Skin epidermis (tissue), 12 donors: ENCODE measurements around the gene PTPRS.
"Not testable (repeated sequence)": the region's sequence is repeated elsewhere in the genome, so short reads cannot be mapped to it uniquely, and the experiment has no call there.

Experiments used
- H3K27ac ChIP-seq, 21 experiments: fragments of 200-600 bp; sonication (generic) in 11 of 21; one replicate each; pipeline ENCODE4 v1.5.0; 2020; ENCODE audit warnings: mild to moderate bottlenecking in 3 of 21, inconsistent platforms in 2 of 21, moderate library complexity in 2 of 21
- H3K4me3 ChIP-seq, 7 experiments: fragments of 200-600 bp; sonication (generic) in 2 of 7; one replicate each; pipeline ENCODE4 v1.5.0; 2020; ENCODE audit warnings: inconsistent platforms in 2 of 7, mild to moderate bottlenecking in 2 of 7, moderate library complexity in 1 of 7

Gene PTPRS

DNA sequence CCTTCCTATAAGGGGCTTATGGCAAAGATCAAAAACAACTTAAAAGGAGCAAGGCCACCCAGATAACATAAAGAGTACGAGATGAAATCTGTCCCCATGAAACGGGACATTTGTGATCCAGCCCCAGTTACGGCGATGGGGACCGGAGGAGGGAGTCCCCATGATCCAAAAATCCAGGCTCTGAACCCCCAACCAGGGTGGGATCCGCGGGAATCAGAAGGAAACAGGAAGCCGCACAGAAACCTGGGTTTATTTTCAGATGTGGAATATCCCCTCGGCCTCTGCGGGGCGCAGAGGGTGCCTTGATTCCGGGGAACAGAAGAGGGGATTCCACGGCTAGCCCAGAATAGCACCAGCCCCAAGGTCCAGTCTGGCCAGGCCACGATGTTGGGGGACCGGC lies 5.0 kb downstream of the PTPRS start:
- Histone ChIP-seq H3K4me3 (no peak overlapping the region), H3K27ac (no peak overlapping the region)

GRCh38 chr19:5334824-5335500 lies 5.7 kb downstream of the PTPRS start:
- no peak overlapping the region for H3K4me3 ChIP-seq
- H3K27ac ChIP-seq, result no peak overlapping the region

DNA sequence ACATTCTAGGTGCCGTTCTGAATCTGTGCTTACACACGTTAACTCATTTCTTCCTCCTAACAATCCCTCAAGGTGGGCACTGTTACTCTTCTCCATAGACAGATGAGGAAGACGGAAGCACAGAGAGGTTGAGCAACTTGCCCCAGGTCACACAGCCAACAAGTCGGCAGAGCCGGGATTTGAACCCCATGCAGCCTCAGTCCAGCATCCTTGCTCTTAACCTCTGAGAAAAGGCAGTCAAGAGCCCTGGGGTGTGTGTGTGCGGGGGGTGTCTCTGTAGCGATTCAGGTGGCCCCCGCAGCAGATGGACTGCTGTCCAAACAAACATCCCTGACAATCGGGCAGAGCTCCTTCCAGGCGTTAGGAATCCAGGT lies 6.3 kb downstream of the PTPRS start:
- Histone ChIP-seq H3K4me3 (no peak overlapping the region), H3K27ac (no peak overlapping the region)

DNA sequence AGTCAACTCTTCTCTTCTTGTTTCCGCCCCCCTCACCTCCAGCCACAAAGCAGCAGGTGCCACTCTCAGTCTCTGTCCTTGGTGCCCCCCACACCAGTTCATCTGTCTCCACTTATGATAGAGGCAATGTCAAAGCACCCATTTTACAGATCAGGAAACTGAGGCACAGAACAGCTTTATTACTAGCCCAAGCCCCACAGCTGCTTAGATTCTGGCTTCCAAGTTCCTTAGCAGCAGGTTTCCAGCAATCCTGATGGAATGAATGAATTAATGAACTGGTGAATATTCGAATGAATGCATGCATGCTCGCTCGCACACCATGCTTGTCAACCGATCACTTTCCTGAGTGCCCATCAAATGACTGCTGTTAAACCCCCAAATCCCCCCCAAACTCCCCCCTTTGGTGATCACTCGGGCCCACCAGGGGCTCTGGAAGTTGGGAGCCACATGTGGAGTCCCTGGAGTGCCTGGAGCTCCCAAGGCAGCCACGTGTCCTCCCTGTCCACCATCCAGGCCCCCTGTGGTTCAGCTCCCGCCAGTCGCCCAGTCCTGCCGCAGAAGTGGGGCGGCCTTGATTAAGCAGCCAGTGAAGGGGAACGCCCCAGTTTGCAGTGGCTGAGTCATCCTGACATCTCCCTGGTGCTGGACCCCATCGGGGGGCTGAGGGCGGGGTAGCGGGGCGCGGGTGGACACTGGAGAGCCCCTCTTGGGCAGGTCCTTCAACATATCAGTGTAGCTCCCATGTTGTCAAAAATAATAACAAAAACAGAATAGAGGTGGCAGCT lies 6.8 kb downstream of the PTPRS start:
- Histone ChIP-seq H3K27ac (no peak overlapping the region), H3K4me3 (no peak overlapping the region)

DNA sequence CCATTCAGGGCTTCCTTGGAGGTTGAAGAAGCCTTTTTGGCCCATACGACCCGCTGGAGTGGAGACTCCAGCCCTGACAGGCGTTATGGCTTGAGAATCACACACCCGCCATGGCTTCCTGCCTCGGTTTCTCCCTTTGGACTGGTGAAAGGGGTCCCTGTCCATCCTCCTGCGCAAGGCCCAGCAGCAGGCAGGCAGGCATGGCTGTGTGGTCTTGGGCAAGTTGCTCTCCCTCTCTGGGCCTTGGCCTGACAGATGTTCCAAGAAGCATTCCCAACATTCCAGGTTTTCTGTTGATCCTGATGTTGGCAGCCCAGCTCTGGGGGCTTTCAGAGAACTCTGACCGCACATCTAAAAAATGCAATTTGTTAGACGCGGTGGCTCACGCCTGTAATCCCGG lies 8.1 kb downstream of the PTPRS start:
- H3K4me3 ChIP-seq, result no peak overlapping the region
- H3K27ac ChIP-seq, result no peak overlapping the region

DNA sequence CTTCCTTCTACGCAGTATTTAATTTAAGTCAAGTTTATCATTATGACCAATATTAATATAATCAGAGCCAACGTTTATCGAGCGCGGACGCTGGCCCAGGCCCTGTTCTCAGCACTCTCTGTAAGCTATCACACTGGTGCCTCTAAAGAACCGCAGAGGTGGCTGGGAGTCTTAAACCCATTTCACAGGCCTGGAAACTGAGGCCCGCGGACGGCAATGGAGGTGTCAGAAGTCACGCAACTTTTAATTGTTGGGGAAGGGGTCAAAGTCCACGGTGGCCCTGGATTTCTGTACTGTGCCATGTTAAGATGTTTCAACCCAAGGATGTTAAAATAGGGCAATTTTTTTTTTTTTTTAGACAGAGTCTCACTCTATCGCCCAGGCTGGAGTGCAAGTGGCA lies 8.8 kb downstream of the PTPRS start:
- no peak overlapping the region for H3K4me3 ChIP-seq

DNA sequence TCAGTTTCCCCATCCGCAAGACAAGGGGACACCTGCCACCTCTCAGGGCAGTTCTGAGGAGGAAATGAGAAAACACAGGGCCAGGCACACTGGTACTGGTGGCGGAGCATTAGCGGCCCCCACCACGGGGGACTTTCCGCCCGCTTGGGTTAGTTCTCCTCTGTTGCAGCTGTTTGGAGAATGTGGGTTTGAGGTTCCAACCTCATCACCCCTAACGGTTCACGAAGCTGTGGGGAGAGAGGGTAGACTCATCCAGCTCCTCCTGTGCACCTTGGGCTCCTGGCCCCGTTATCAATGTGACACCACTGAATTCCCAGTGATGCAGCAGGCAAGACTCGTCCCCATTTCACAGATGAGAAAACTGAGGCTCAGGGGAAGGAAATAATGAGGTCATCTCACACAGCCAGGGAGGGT lies 10.3 kb downstream of the PTPRS start:
- H3K4me3 ChIP-seq, result no peak overlapping the region
- H3K27ac ChIP-seq, result no peak overlapping the region

More for the DNA sequence above, 8.8 kb downstream of the PTPRS start:
- H3K27ac ChIP-seq, result no peak overlapping the region

GRCh38 chr19:5329141-5329540 lies 11.5 kb downstream of the PTPRS start:
- Histone ChIP-seq H3K4me3 (no peak overlapping the region), H3K27ac (no peak overlapping the region)

GRCh38 chr19:5328407-5328806 lies 12.2 kb downstream of the PTPRS start:
- H3K4me3 ChIP-seq, H3K27ac ChIP-seq: not testable (repeated sequence)

DNA sequence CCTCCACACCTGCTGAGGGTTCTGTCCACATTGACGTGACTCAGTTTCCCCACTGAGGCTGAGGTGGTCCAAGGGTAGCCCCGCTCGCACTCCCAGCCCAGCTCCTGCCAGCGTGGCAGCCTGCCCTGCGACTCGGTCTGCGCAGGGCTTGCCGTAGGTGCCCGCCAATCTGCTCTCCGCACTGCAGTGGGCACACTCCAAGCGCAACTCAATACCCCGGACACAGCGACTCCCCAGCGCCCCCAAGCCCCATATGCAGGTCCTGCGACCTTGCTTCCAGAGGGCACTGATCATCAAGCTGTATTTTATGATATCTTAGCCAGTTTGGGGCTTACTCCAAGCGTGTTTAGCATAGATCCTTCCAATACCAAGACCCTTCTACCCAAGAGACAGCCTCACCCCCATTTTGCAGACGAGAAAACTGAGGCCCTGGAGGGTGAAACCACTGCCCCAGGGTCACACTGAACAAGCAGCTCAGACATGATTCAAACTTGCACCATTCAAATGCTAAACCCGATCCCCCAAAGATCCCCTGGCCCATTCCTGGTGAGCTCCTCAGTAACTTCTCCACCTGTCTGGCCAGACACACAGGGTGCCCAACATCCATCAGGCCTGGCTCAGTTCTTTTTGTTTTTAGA lies 13.5 kb downstream of the PTPRS start:
- Histone ChIP-seq H3K27ac (no peak overlapping the region), H3K4me3 (no peak overlapping the region)

DNA sequence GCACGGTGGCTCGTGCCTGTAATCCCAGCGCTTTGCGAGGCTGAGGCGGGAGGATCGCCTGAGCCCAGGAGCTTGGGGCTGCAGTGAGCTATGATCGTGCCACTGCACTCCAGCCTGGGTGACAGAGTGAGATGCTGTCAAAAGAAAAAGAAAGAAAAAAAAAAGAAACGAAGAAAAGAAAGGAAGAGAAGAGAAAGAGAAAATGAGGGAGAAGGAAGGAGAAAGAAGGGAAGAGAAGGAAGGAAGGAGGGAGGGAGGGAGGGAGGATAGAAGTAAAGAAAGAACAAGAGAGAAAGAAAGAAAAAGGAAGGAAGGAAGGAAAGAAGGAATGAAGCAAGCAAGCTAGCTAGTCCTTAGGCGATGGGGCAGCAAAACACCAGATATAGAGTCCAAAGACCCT lies 14.1 kb downstream of the PTPRS start:
- H3K4me3 ChIP-seq, result no peak overlapping the region
- H3K27ac ChIP-seq, result no peak overlapping the region

- no peak overlapping the region for H3K4me3 ChIP-seq
Observed at GRCh38 chr19:5324947-5325346, 15.7 kb downstream of the PTPRS start.

GRCh38 chr19:5323475-5323811 lies 17.2 kb downstream of the PTPRS start:
- no peak overlapping the region for H3K4me3 ChIP-seq
- no peak overlapping the region for H3K27ac ChIP-seq

More at GRCh38 chr19:5324947-5325346, 15.7 kb downstream of the PTPRS start:
- H3K27ac ChIP-seq, result no peak overlapping the region

GRCh38 chr19:5321851-5322681 lies 18.5 kb downstream of the PTPRS start:
- Histone ChIP-seq H3K27ac (no peak overlapping the region), H3K4me3 (no peak overlapping the region)

DNA sequence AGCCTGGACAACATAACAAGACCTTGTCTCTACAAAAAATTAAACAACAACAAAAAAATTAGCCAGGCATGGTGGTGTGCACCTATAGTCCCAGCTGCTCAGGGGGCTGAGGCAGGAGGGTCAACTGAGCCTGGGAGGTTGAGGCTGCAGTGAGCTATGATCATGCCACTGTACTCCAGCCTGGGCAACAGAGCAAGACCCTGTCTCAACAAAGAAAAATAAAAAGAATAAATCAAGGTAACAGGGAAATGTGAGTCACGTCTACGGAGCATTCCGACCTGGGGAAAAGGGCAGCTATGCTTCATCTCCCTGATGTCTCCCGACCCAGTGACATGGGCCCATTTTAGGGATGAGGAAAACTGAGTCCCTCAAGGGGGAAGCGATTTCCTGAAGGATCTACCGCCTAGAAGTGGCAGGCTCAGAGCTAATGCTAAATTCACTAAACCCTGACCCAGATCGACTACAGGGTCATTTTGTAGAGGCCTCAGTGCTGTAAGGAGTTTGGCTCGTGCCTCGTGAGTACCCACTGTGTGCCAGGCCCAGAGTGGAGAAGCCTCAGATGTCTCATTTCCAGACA lies 19.5 kb downstream of the PTPRS start:
- Histone ChIP-seq H3K4me3 (no peak overlapping the region), H3K27ac (no peak overlapping the region)

GRCh38 chr19:5319516-5319915 lies 21.1 kb downstream of the PTPRS start:
- no peak overlapping the region for H3K4me3 ChIP-seq
- H3K27ac ChIP-seq, result no peak overlapping the region

GRCh38 chr19:5318306-5318705 lies 22.3 kb downstream of the PTPRS start:
- Histone ChIP-seq H3K4me3 (no peak overlapping the region), H3K27ac (no peak overlapping the region)

DNA sequence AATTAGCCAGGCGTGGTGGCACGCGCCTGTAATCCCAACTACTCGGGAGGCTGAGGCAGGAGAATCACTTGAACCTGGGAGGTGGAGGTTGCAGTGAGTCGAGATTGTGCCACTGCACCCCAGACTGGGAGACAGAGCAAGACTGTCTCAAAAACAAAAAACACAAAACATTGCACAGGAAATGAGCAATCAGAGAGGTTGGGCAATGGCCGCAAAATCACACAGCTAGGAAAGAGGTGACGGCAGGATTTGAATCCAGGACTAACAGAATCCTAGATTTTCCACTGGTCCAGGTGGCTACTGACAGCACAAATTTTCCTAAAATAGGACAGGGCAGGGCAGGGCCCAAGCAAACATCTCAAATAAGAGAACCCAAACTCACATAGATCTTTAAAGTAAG lies 23.3 kb downstream of the PTPRS start:
- H3K27ac ChIP-seq, result no peak overlapping the region
- H3K4me3 ChIP-seq, result no peak overlapping the region

DNA sequence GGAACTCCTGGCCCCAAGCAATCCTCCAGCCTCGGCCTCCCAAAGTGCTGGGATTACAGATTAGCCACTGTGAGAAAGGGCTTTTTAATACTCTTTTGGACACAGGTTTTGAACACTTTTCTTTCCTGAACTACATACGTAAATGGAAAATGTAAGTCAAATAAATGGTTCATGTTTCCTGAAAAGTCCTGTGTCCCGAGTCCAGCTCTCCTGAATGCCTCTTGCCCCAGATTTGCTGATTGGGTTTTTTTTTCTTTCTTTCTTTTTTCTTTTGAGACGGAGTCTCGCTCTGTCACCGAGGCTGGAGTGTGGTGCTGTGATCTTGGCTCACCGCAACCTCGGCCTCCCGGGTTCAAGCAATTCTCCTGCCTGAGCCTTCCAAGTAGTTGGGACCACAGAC lies 24.5 kb downstream of the PTPRS start:
- no peak overlapping the region for H3K27ac ChIP-seq
- H3K4me3 ChIP-seq, result no peak overlapping the region

DNA sequence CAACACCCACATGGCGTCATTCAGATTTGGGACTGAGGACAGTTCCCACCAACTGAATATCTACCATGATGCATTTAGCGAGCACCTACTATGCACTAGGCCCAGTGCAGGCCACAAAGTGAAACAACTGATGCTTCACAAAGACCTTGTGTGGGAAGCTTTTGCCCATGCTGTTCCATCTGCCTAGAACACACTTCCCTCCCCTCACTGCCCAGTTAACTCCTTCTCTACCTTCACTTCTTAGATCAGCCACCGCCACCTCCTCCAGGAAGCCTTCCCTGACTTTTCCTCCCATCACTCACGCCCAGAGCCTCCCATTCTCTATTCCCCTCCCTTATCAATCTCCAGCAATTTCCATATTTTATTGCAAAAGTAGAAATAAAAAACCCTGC lies 25.7 kb downstream of the PTPRS start:
- Histone ChIP-seq H3K4me3 (no peak overlapping the region), H3K27ac (no peak overlapping the region)
